CD4-positive, alpha-beta T cell treated with Interferon alpha-2 for 1 hour (primary cell): ENCODE data around the gene UBE2L6.
A peak's percentile ranks its signal among the peaks of the same experiment; 100 is the strongest.

Experiments
- DNase-seq, 2 donors: peaks; one replicate each; pipeline ENCODE4 v3.0.0-alpha.2; 2020 to 2022

Gene UBE2L6

GRCh38 chr11:57527056-57527631, 40.3 kb downstream of the UBE2L6 start:
- DNase-seq: peak; percentile 65 to 78

- DNase-seq: no peak
Observed at GRCh38 chr11:57523419-57523818, 44.1 kb downstream of the UBE2L6 start.

GRCh38 chr11:57521116-57521515, 46.4 kb downstream of the UBE2L6 start:
- DNase-seq: no peak

- no peak for DNase-seq
Observed at GRCh38 chr11:57516061-57516443, 51.4 kb downstream of the UBE2L6 start.

GRCh38 chr11:57515332-57516060, 52.0 kb downstream of the UBE2L6 start, which contains the start of gene SLC43A1:
SLC43A1 (minus strand) TSS chr11:57515702; CDS start chr11:57514111, 1,591 bp downstream.
- DNase-seq: peak in 1 of 2 donors; percentile 30

GRCh38 chr11:57514538-57515331, 52.7 kb downstream of the UBE2L6 start:
- DNase-seq: peak; percentile 12 to 52

GRCh38 chr11:57513911-57514537, 53.4 kb downstream of the UBE2L6 start:
- DNase-seq: peak; percentile 4 to 24

GRCh38 chr11:57513452-57513795, 54.0 kb downstream of the UBE2L6 start:
- no peak for DNase-seq

GRCh38 chr11:57512646-57513451, 54.6 kb downstream of the UBE2L6 start:
- no peak for DNase-seq

- DNase-seq: no peak
Observed at GRCh38 chr11:57511741-57512430, 55.6 kb downstream of the UBE2L6 start.

- no peak for DNase-seq
Observed at GRCh38 chr11:57508341-57509170, 58.9 kb downstream of the UBE2L6 start.

- DNase-seq: no peak
Observed at GRCh38 chr11:57506522-57506921, 61.0 kb downstream of the UBE2L6 start.

- DNase-seq: no peak
Observed at GRCh38 chr11:57504511-57504910, 63.0 kb downstream of the UBE2L6 start.

GRCh38 chr11:57502870-57503269, 64.6 kb downstream of the UBE2L6 start:
- no peak for DNase-seq

- DNase-seq: no peak
Observed at GRCh38 chr11:57502376-57502775, 65.1 kb downstream of the UBE2L6 start.

GRCh38 chr11:57501953-57502352, 65.5 kb downstream of the UBE2L6 start:
- DNase-seq: no peak
